DOHH2 (cell line): Measurements from ENCODE around the gene KIF2A.

Experiments
- H3F3A ChIP-seq: fragments of 200-600 bp; sonication (generic), shearing (Covaris generic); 2 replicates; pipeline ENCODE4 v1.6.0; 2016; ENCODE audit warnings: antibody characterized with exemption, mild to moderate bottlenecking; ENCODE audit not compliant: control insufficient read depth, insufficient read depth
- H3K27ac ChIP-seq: fragments of 200-600 bp; sonication (generic); 2 replicates; pipeline ENCODE4 v1.5.1; 2014; ENCODE audit warnings: low read depth, mild to moderate bottlenecking, low read length, moderate library complexity
- H3K27me3 ChIP-seq: fragments of 200-600 bp; sonication (generic); 2 replicates; pipeline ENCODE4 v1.6.1; 2014; ENCODE audit warnings: mild to moderate bottlenecking, low read length, mixed read lengths; ENCODE audit not compliant: control insufficient read depth
- H3K36me3 ChIP-seq: fragments of 200-600 bp; sonication (generic); 2 replicates; pipeline ENCODE4 v1.6.1; 2014; ENCODE audit warnings: mild to moderate bottlenecking, low read length, moderate library complexity, mixed read lengths; ENCODE audit not compliant: control insufficient read depth
- H3K4me1 ChIP-seq: fragments of 200-600 bp; sonication (generic); 2 replicates; pipeline ENCODE4 v1.6.1; 2014; ENCODE audit warnings: mild to moderate bottlenecking, low read length, mixed read lengths; ENCODE audit not compliant: control insufficient read depth
- H3K4me2 ChIP-seq: fragments of 200-600 bp; sonication (generic); 2 replicates; pipeline ENCODE4 v1.6.0; 2014; ENCODE audit warnings: mild to moderate bottlenecking, low read length, moderate library complexity
- H3K4me3 ChIP-seq: fragments of 200-600 bp; sonication (generic); 2 replicates; pipeline ENCODE4 v1.5.1; 2014; ENCODE audit warnings: mild to moderate bottlenecking, low read length, mixed read lengths
- H3K79me2 ChIP-seq: fragments of 200-600 bp; sonication (generic); 2 replicates; pipeline ENCODE4 v1.6.1; 2014; ENCODE audit warnings: mild to moderate bottlenecking, low read length, mixed read lengths; ENCODE audit not compliant: control insufficient read depth
- H3K9me2 ChIP-seq: fragments of 200-600 bp; sonication (generic); replicated peaks from 2 replicates; pipeline ENCODE4 v1.6.1; 2014; ENCODE audit warnings: mild to moderate bottlenecking, low read length, mixed read lengths; ENCODE audit not compliant: control insufficient read depth
- H3K9me3 ChIP-seq: fragments of 200-600 bp; sonication (generic); 2 replicates; pipeline ENCODE4 v1.6.1; 2014; ENCODE audit warnings: antibody characterized with exemption, low read length, mixed read lengths; ENCODE audit not compliant: control insufficient read depth, insufficient read depth
- H4K20me1 ChIP-seq: fragments of 200-600 bp; sonication (generic); 2 replicates; pipeline ENCODE4 v1.6.0; 2014; ENCODE audit warnings: low read depth, mild to moderate bottlenecking, antibody characterized with exemption, low read length, moderate library complexity; ENCODE audit not compliant: control insufficient read depth, insufficient read depth
- CTCF ChIP-seq: fragments of 200-600 bp; sonication (generic); IDR thresholded peaks from one replicate; pipeline ENCODE4 v1.5.1; 2014; ENCODE audit warnings: antibody characterized with exemption, mild to moderate bottlenecking, low read depth, low read length; ENCODE audit not compliant: poor library complexity, severe bottlenecking
- EZH2phosphoT487 ChIP-seq: fragments of 200-600 bp; sonication (generic); IDR thresholded peaks from 2 replicates; pipeline ENCODE4 v1.6.1; 2017; ENCODE audit warnings: borderline replicate concordance, mild to moderate bottlenecking, antibody characterized with exemption, low read length, moderate library complexity, mixed read lengths

Gene KIF2A

GRCh38 chr5:62317810-62318209 is 11.8 kb downstream of the KIF2A start:
- no peak overlapping the region for H3K4me3 ChIP-seq
- H3F3A ChIP-seq, result no peaks in the 10 kb centered on the region
- TF ChIP-seq EZH2phosphoT487 (no peak), CTCF (no peak)
- H3K27me3 ChIP-seq, result no peaks in the 10 kb centered on the region
- peaks cover 34% of the 10 kb centered on the region for H3K36me3 ChIP-seq
- peaks cover 34% of the 10 kb centered on the region for H4K20me1 ChIP-seq
- peaks cover 100% of the 10 kb centered on the region for H3K79me2 ChIP-seq
- no peaks in the 10 kb centered on the region for H3K9me2 ChIP-seq
- H3K4me2 ChIP-seq, result no peak overlapping the region
- H3K9me3 ChIP-seq, result no peaks in the 10 kb centered on the region
- H3K4me1 ChIP-seq, result no peaks in the 10 kb centered on the region
- no peak overlapping the region for H3K27ac ChIP-seq

- H3F3A ChIP-seq, result no peaks in the 10 kb centered on the region
- TF ChIP-seq EZH2phosphoT487, result no peak
- TF ChIP-seq CTCF, result no peak
- H3K27ac ChIP-seq, result no peak overlapping the region
- H3K4me2 ChIP-seq, result no peak overlapping the region
- peaks cover 23% of the 10 kb centered on the region for H3K4me1 ChIP-seq
- no peaks in the 10 kb centered on the region for H3K9me2 ChIP-seq
- peaks cover 99% of the 10 kb centered on the region for H3K79me2 ChIP-seq
- no peaks in the 10 kb centered on the region for H3K27me3 ChIP-seq
- no peaks in the 10 kb centered on the region for H3K9me3 ChIP-seq
- peaks cover 25% of the 10 kb centered on the region for H3K36me3 ChIP-seq
- peaks cover 30% of the 10 kb centered on the region for H4K20me1 ChIP-seq
- H3K4me3 ChIP-seq, result no peak overlapping the region
Observed at GRCh38 chr5:62322484-62322883, 16.5 kb downstream of the KIF2A start.

- no peak overlapping the region for H3K4me2 ChIP-seq
- no peaks in the 10 kb centered on the region for H3K27me3 ChIP-seq
- no peaks in the 10 kb centered on the region for H3F3A ChIP-seq
- peaks cover 45% of the 10 kb centered on the region for H3K4me1 ChIP-seq
- H4K20me1 ChIP-seq, result peaks cover 22% of the 10 kb centered on the region
- H3K79me2 ChIP-seq, result peaks cover 97% of the 10 kb centered on the region
- H3K4me3 ChIP-seq, result no peak overlapping the region
- H3K27ac ChIP-seq, result no peak overlapping the region
- TF ChIP-seq EZH2phosphoT487 (no peak), CTCF (no peak)
- H3K9me2 ChIP-seq, result no peaks in the 10 kb centered on the region
- peaks cover 13% of the 10 kb centered on the region for H3K36me3 ChIP-seq
- H3K9me3 ChIP-seq, result no peaks in the 10 kb centered on the region
Observed at GRCh38 chr5:62326302-62326701, 20.3 kb downstream of the KIF2A start.

- TF ChIP-seq CTCF, result no peak
- no peak for TF ChIP-seq EZH2phosphoT487
- H3K79me2 ChIP-seq, result peaks cover 97% of the 10 kb centered on the region
- no peaks in the 10 kb centered on the region for H3F3A ChIP-seq
- no peaks in the 10 kb centered on the region for H3K9me2 ChIP-seq
- H3K9me3 ChIP-seq, result no peaks in the 10 kb centered on the region
- peaks cover 9% of the 10 kb centered on the region for H3K36me3 ChIP-seq
- H3K4me3 ChIP-seq, result no peak overlapping the region
- H3K4me1 ChIP-seq, result peaks cover 48% of the 10 kb centered on the region
- peaks cover 18% of the 10 kb centered on the region for H4K20me1 ChIP-seq
- H3K27ac ChIP-seq, result no peak overlapping the region
- H3K4me2 ChIP-seq, result no peak overlapping the region
- H3K27me3 ChIP-seq, result no peaks in the 10 kb centered on the region
Observed at GRCh38 chr5:62326702-62327101, 20.7 kb downstream of the KIF2A start.
